ENCODE measurements around the gene PKMYT1.

PKMYT1 gene

DNA sequence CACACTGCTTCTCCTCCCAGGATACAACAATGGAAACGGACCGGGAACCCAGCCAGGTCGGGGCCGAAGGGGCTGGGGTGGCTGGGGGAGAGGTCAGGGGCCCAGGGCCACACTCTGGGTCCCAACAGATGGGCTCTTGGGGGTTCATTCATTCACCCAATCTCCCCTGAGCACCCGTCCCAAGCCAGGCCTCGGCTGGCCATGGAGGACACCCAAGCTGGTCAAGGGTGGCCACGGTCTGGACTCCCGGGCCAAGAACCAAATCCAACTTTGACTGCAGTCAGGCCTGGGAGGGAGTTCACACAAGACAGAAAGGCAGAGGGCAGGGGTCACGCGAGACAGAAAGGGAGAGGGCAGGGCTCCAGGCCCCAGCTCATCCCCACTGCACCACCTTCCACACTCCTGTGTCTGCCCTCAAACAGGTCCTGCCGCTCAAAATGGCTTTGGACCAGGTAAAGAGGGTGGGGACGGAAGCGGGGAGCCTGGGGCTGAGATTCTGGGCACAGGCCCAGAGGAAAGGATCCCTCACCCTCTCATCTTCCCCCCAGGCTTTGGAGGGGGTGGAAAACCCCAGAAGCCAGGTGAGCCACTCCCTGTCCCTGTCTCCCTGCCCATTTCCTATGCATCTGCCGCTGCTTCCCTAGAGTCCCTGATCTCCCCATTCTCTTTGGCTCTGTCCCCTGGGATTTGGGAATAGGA lies 12.3 kb upstream of the PKMYT1 start:
- Histone ChIP-seq H3K36me3 (ENCODE audit: insufficient read depth, low read length) (no peaks in the 10 kb centered on the region), H2AFZ (ENCODE audit: low read depth, low read length) (no peak overlapping the region), H3K9me3 (ENCODE audit: insufficient read depth, low read length, severe bottlenecking) (no peaks in the 10 kb centered on the region), H3K4me2 (ENCODE audit: insufficient read depth, low read length) (no peak overlapping the region), H3K4me3 (ENCODE audit: low read depth in 1 of 2, low read length in 2 of 2) (no peak overlapping the region), H3K27ac (ENCODE audit: low read length) (no peak overlapping the region), H3K9ac (ENCODE audit: low read depth, low read length) (no peak overlapping the region), H4K20me1 (ENCODE audit: insufficient read depth, low read length) (peaks cover 4% of the 10 kb centered on the region; the same call in 1 of the 2 replicates), H3K79me2 (ENCODE audit: insufficient read depth, low read length) (no peaks in the 10 kb centered on the region), H3K27me3 (ENCODE audit: insufficient read depth, low read length, poor library complexity) (no peaks in the 10 kb centered on the region), H3K4me1 (ENCODE audit: insufficient read depth, low read length) (no peaks in the 10 kb centered on the region)
- ATAC-seq (ENCODE audit: insufficient read depth, low read depth) (no peak), DNase-seq (no peak)
- TF ChIP-seq, protein P1, sequence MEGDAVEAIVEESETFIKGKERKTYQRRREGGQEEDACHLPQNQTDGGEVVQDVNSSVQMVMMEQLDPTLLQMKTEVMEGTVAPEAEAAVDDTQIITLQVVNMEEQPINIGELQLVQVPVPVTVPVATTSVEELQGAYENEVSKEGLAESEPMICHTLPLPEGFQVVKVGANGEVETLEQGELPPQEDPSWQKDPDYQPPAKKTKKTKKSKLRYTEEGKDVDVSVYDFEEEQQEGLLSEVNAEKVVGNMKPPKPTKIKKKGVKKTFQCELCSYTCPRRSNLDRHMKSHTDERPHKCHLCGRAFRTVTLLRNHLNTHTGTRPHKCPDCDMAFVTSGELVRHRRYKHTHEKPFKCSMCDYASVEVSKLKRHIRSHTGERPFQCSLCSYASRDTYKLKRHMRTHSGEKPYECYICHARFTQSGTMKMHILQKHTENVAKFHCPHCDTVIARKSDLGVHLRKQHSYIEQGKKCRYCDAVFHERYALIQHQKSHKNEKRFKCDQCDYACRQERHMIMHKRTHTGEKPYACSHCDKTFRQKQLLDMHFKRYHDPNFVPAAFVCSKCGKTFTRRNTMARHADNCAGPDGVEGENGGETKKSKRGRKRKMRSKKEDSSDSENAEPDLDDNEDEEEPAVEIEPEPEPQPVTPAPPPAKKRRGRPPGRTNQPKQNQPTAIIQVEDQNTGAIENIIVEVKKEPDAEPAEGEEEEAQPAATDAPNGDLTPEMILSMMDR (IDR thresholded peaks at IDR 0.05; ENCODE audit: borderline replicate concordance, extremely low read depth, low read length, poor library complexity, severe bottlenecking) = no peak
- no peak for TF ChIP-seq EZH2 (IDR thresholded peaks at IDR 0.05; ENCODE audit: borderline replicate concordance, low read depth, low read length, severe bottlenecking)

DNA sequence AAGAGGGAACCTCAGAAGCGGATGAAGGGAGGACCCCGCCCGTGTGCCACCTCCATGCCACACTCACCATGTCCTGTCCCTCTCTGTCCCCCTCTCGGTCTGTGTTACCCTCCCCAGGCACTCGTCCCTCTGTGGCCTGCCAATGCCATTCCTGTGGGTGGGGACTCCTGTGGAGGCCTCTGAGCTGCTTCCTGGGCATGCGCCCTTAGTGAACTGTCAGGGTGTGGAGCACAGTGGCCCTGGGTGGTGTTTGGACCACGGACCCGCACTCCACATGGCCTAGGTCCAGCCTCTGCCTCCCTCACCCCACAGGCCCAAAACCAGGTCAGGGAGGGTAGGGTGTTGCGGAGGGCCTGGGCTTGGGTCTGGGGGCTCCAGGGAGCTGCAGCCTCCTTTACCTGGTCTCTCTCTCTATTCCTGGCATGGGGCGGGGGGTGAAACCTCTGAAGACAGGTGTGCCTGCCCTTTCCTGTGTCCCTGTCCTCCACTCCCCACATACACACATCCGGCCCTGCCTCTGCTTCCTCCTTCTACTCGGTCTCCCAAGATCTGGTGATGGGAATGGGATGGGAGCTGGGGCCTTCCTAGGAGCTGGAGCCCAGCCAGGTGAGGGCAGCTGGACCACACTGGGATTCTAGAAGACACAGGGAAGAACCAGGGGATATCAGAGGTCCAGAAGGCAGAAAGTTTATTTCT lies 11.5 kb upstream of the PKMYT1 start:
- TF ChIP-seq EZH2 (IDR thresholded peaks at IDR 0.05; ENCODE audit: borderline replicate concordance, low read depth, low read length, severe bottlenecking) = no peak
- TF ChIP-seq, protein P1 (IDR thresholded peaks at IDR 0.05; ENCODE audit: borderline replicate concordance, extremely low read depth, low read length, poor library complexity, severe bottlenecking) = no peak
- Histone ChIP-seq H2AFZ (ENCODE audit: low read depth, low read length) (no peak overlapping the region), H3K9me3 (ENCODE audit: insufficient read depth, low read length, severe bottlenecking) (no peaks in the 10 kb centered on the region), H3K27ac (ENCODE audit: low read length) (no peak overlapping the region), H3K27me3 (ENCODE audit: insufficient read depth, low read length, poor library complexity) (no peaks in the 10 kb centered on the region), H3K9ac (ENCODE audit: low read depth, low read length) (no peak overlapping the region), H3K79me2 (ENCODE audit: insufficient read depth, low read length) (no peaks in the 10 kb centered on the region), H3K4me2 (ENCODE audit: insufficient read depth, low read length) (no peak overlapping the region), H3K36me3 (ENCODE audit: insufficient read depth, low read length) (no peaks in the 10 kb centered on the region), H3K4me3 (ENCODE audit: low read depth in 1 of 2, low read length in 2 of 2) (no peak overlapping the region), H4K20me1 (ENCODE audit: insufficient read depth, low read length) (peaks cover 4% of the 10 kb centered on the region; the same call in 1 of the 2 replicates), H3K4me1 (ENCODE audit: insufficient read depth, low read length) (no peaks in the 10 kb centered on the region)
- ATAC-seq (ENCODE audit: insufficient read depth, low read depth) = no peak
- DNase-seq = no peak

DNA sequence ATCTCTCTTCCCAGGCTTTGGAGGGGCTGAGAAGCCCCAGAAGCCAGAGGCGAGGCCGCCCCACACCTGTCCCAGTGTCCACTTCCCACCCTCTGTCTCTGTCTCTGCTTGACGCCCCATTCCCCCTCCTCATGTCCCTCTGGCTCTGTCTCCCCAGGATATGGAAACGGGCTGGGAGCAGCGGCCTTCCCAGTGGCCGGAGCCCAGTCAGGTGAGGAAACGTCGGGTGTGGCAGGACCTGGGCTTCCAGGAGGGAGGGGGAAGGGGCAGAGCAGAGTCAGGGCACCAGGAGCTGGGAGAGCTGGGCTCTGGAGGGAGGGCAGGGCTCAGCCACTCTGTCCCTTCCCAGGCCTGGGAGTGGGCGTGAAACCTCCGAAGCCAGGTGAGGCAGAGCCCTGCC lies 10.6 kb upstream of the PKMYT1 start:
- no peaks in the 10 kb centered on the region for H3K9me3 ChIP-seq (ENCODE audit: insufficient read depth, low read length, severe bottlenecking)
- H3K4me3 ChIP-seq (ENCODE audit: low read depth in 1 of 2, low read length in 2 of 2) = no peak overlapping the region
- no peaks in the 10 kb centered on the region for H3K79me2 ChIP-seq (ENCODE audit: insufficient read depth, low read length)
- H2AFZ ChIP-seq (ENCODE audit: low read depth, low read length) = no peak overlapping the region
- no peaks in the 10 kb centered on the region for H3K4me1 ChIP-seq (ENCODE audit: insufficient read depth, low read length)
- H3K36me3 ChIP-seq (ENCODE audit: insufficient read depth, low read length) = no peaks in the 10 kb centered on the region
- peaks cover 4% of the 10 kb centered on the region; the same call in 1 of the 2 replicates for H4K20me1 ChIP-seq (ENCODE audit: insufficient read depth, low read length)
- H3K4me2 ChIP-seq (ENCODE audit: insufficient read depth, low read length) = no peak overlapping the region
- no peak overlapping the region for H3K9ac ChIP-seq (ENCODE audit: low read depth, low read length)
- TF ChIP-seq EZH2 (IDR thresholded peaks at IDR 0.05; ENCODE audit: borderline replicate concordance, low read depth, low read length, severe bottlenecking) = no peak
- TF ChIP-seq, protein P1 (IDR thresholded peaks at IDR 0.05; ENCODE audit: borderline replicate concordance, extremely low read depth, low read length, poor library complexity, severe bottlenecking) = no peak
- no peaks in the 10 kb centered on the region for H3K27me3 ChIP-seq (ENCODE audit: insufficient read depth, low read length, poor library complexity)
- ATAC-seq (ENCODE audit: insufficient read depth, low read depth) = no peak
- no peak for DNase-seq
- H3K27ac ChIP-seq (ENCODE audit: low read length) = no peak overlapping the region

All from DND-41 (cell line).